Trophoblast cell (in vitro differentiated cells and primary cell): ENCODE measurements around the gene POLR2B.

Experiments
- DNase-seq, 2 donors: peaks; one replicate each; pipeline ENCODE4 v3.0.0-alpha.2; 2016
- H2AFZ ChIP-seq: 2 replicates; pipeline ENCODE4 v1.6.1; 2013; ENCODE audit warnings: low read length, moderate library complexity, mild to moderate bottlenecking; ENCODE audit not compliant: insufficient read depth, poor library complexity
- H2AK5ac ChIP-seq: 2 replicates; pipeline ENCODE4 v1.6.1; 2013; ENCODE audit warnings: mild to moderate bottlenecking, low read length
- H2BK120ac ChIP-seq: 2 replicates; pipeline ENCODE4 v1.6.1; 2013; ENCODE audit warnings: low read length, mild to moderate bottlenecking, moderate library complexity; ENCODE audit not compliant: insufficient read depth, poor library complexity
- H2BK12ac ChIP-seq: 2 replicates; pipeline ENCODE4 v1.6.1; 2013; ENCODE audit warnings: mild to moderate bottlenecking, low read length, moderate library complexity
- H2BK5ac ChIP-seq: 2 replicates; pipeline ENCODE4 v1.6.1; 2013; ENCODE audit warnings: low read length, low read depth, moderate library complexity, mild to moderate bottlenecking; ENCODE audit not compliant: poor library complexity
- H3K14ac ChIP-seq: 2 replicates; pipeline ENCODE4 v1.6.1; 2013; ENCODE audit warnings: mild to moderate bottlenecking, low read length
- H3K18ac ChIP-seq: 2 replicates; pipeline ENCODE4 v1.6.1; 2013; ENCODE audit warnings: mild to moderate bottlenecking, low read length
- H3K23ac ChIP-seq: 2 replicates; pipeline ENCODE4 v1.6.1; 2013; ENCODE audit warnings: low read length
- H3K27ac ChIP-seq: 2 replicates; pipeline ENCODE4 v1.5.1; 2013; ENCODE audit warnings: low read depth, mild to moderate bottlenecking, inconsistent platforms, low read length, moderate library complexity
- H3K27me3 ChIP-seq: 2 replicates; pipeline ENCODE4 v1.6.1; 2013; ENCODE audit warnings: inconsistent platforms, mild to moderate bottlenecking, low read length, moderate library complexity; ENCODE audit not compliant: insufficient read depth
- H3K36me3 ChIP-seq, 2 experiments: 1 replicate in 1 of 2; 2 replicates in 1 of 2; pipeline ENCODE4 v1.6.1; 2013; ENCODE audit warnings: low read length in 2 of 2, mild to moderate bottlenecking in 2 of 2, moderate library complexity in 1 of 2; ENCODE audit not compliant: insufficient read depth in 2 of 2, control insufficient read depth in 1 of 2
- H3K4ac ChIP-seq: 2 replicates; pipeline ENCODE4 v1.6.1; 2013; ENCODE audit warnings: low read depth, mild to moderate bottlenecking, low read length, moderate library complexity
- H3K4me1 ChIP-seq, 2 experiments: 1 replicate in 1 of 2; 2 replicates in 1 of 2; pipeline ENCODE4 v1.6.1; 2013; ENCODE audit warnings: low read length in 2 of 2, mild to moderate bottlenecking in 2 of 2, moderate library complexity in 1 of 2; ENCODE audit not compliant: insufficient read depth in 2 of 2, control insufficient read depth in 1 of 2
- H3K4me2 ChIP-seq: 2 replicates; pipeline ENCODE4 v1.6.1; 2013; ENCODE audit warnings: inconsistent platforms, mild to moderate bottlenecking, low read length, moderate library complexity
- H3K4me3 ChIP-seq: 2 replicates; pipeline ENCODE4 v1.5.1; 2013; ENCODE audit warnings: mild to moderate bottlenecking, low read depth, low read length, inconsistent platforms
- H3K79me1 ChIP-seq: one replicate; pipeline ENCODE4 v1.6.1; 2013; ENCODE audit warnings: low read length
- H3K79me2 ChIP-seq: 2 replicates; pipeline ENCODE4 v1.6.1; 2013; ENCODE audit warnings: low read length, mild to moderate bottlenecking; ENCODE audit not compliant: control insufficient read depth, insufficient read depth, poor library complexity
- H3K9ac ChIP-seq: 2 replicates; pipeline ENCODE4 v1.6.1; 2013; ENCODE audit warnings: mild to moderate bottlenecking, low read length
- H3K9me3 ChIP-seq: 2 replicates; pipeline ENCODE4 v1.6.1; 2013; ENCODE audit warnings: low read depth, mild to moderate bottlenecking, control low read depth, inconsistent platforms, low read length; ENCODE audit not compliant: insufficient read depth
- H4K12ac ChIP-seq: 2 replicates; pipeline ENCODE4 v1.6.1; 2013; ENCODE audit warnings: low read depth, mild to moderate bottlenecking, low read length, moderate library complexity
- H4K8ac ChIP-seq: 2 replicates; pipeline ENCODE4 v1.6.1; 2013; ENCODE audit warnings: low read depth, mild to moderate bottlenecking, low read length, moderate library complexity
- H4K91ac ChIP-seq: one replicate; pipeline ENCODE4 v1.6.1; 2013; ENCODE audit warnings: low read depth, mild to moderate bottlenecking, low read length, moderate library complexity
- WGBS: extraction: QIAGEN DNeasy Blood & Tissue Kit; methylation state at CpG from one replicate; pipeline ENCODE4 v1.1.7; 2013; ENCODE audit warnings: missing lambda C conversion rate; ENCODE audit not compliant: insufficient read length, insufficient coverage; ENCODE audit errors: extremely low coverage; 5-methylcytosine and 5-hydroxymethylcytosine counted together

Gene POLR2B

GRCh38 chr4:56971383-56971782 is 7.3 kb upstream of the POLR2B start:
- H3K27ac ChIP-seq: no peak overlapping the region
- DNase-seq: no peak
- H3K4me3 ChIP-seq: no peak overlapping the region
- no peak overlapping the region for H2AK5ac ChIP-seq
- no peaks in the 10 kb centered on the region for H3K79me1 ChIP-seq
- no peak overlapping the region for H4K8ac ChIP-seq
- H3K9me3 ChIP-seq: no peaks in the 10 kb centered on the region
- no peak overlapping the region for H3K18ac ChIP-seq
- no peak overlapping the region for H4K12ac ChIP-seq
- no peak overlapping the region for H2BK12ac ChIP-seq
- no CpG with 5 or more reads among the region's 2 CpGs for WGBS
- peaks cover 3% of the 10 kb centered on the region for H3K79me2 ChIP-seq
- no peaks in the 10 kb centered on the region for H3K27me3 ChIP-seq
- peaks cover 0 to 5% of the 10 kb centered on the region in 2 experiments for H3K4me1 ChIP-seq
- no peak overlapping the region for H2BK5ac ChIP-seq
- peaks cover 32 to 35% of the 10 kb centered on the region in 2 experiments for H3K36me3 ChIP-seq
- H2BK120ac ChIP-seq: no peak overlapping the region
- no peak overlapping the region for H3K4me2 ChIP-seq
- no peak overlapping the region for H2AFZ ChIP-seq
- no peak overlapping the region for H3K14ac ChIP-seq
- H3K9ac ChIP-seq: no peak overlapping the region
- H4K91ac ChIP-seq: no peak overlapping the region
- H3K23ac ChIP-seq: no peak overlapping the region
- no peak overlapping the region for H3K4ac ChIP-seq

DNA sequence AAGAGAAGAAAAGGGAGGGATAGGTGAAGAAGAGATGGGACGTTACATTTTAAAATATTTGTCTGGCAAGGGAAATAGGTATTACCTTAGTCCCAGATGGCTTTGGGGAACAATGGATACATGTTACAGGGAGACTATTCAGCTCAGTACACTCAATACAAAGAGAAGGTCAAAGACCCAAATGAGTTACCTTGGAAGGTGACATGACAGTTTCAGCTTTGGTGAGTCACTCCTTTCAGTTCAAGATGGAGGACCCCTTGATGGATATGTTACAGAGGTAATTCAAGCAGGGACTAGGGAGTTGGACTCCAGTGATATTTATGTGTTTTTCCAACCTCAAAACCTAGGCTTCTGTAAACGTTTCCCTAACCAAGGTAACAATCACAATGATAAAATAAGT is 6.3 kb upstream of the POLR2B start:
- no peak for DNase-seq
- Histone ChIP-seq H3K4me1 (peaks cover 0 to 5% of the 10 kb centered on the region in 2 experiments), H4K12ac (no peak overlapping the region), H3K14ac (no peak overlapping the region), H3K79me1 (peaks cover 8% of the 10 kb centered on the region), H4K91ac (no peak overlapping the region), H3K36me3 (peaks cover 27 to 30% of the 10 kb centered on the region in 2 experiments), H3K18ac (no peak overlapping the region), H2BK120ac (no peak overlapping the region), H3K4ac (no peak overlapping the region), H3K27me3 (no peaks in the 10 kb centered on the region), H3K9ac (no peak overlapping the region), H2BK5ac (no peak overlapping the region), H2AK5ac (no peak overlapping the region), H2AFZ (no peak overlapping the region), H3K79me2 (peaks cover 12% of the 10 kb centered on the region), H3K23ac (no peak overlapping the region), H2BK12ac (no peak overlapping the region), H3K27ac (no peak overlapping the region), H3K4me3 (no peak overlapping the region), H3K4me2 (no peak overlapping the region), H4K8ac (no peak overlapping the region), H3K9me3 (no peaks in the 10 kb centered on the region)
- no CpG with 5 or more reads among the region's 2 CpGs for WGBS

- no peak overlapping the region for H2BK5ac ChIP-seq
- no peaks in the 10 kb centered on the region for H3K9me3 ChIP-seq
- no peak overlapping the region for H3K4me2 ChIP-seq
- peaks cover 0 to 5% of the 10 kb centered on the region in 2 experiments for H3K4me1 ChIP-seq
- no peak overlapping the region for H2AK5ac ChIP-seq
- H2BK120ac ChIP-seq: no peak overlapping the region
- no peak overlapping the region for H3K18ac ChIP-seq
- DNase-seq: no peak
- no peak overlapping the region for H3K4ac ChIP-seq
- H3K79me1 ChIP-seq: peaks cover 8% of the 10 kb centered on the region
- H4K12ac ChIP-seq: no peak overlapping the region
- H3K14ac ChIP-seq: no peak overlapping the region
- peaks cover 12% of the 10 kb centered on the region for H3K79me2 ChIP-seq
- H3K4me3 ChIP-seq: no peak overlapping the region
- H2AFZ ChIP-seq: no peak overlapping the region
- no peak overlapping the region for H4K91ac ChIP-seq
- no peaks in the 10 kb centered on the region for H3K27me3 ChIP-seq
- no peak overlapping the region for H3K27ac ChIP-seq
- H2BK12ac ChIP-seq: no peak overlapping the region
- no peak overlapping the region for H3K9ac ChIP-seq
- no peak overlapping the region for H3K23ac ChIP-seq
- H4K8ac ChIP-seq: no peak overlapping the region
- peaks cover 26 to 29% of the 10 kb centered on the region in 2 experiments for H3K36me3 ChIP-seq
Observed at GRCh38 chr4:56972809-56973208, 5.9 kb upstream of the POLR2B start.

GRCh38 chr4:56973336-56973735 is 5.4 kb upstream of the POLR2B start:
- no peak overlapping the region for H3K4me3 ChIP-seq
- peaks cover 8% of the 10 kb centered on the region for H3K79me1 ChIP-seq
- no peak overlapping the region for H4K8ac ChIP-seq
- no peak overlapping the region for H3K27ac ChIP-seq
- H2BK12ac ChIP-seq: no peak overlapping the region
- H2AK5ac ChIP-seq: no peak overlapping the region
- H2AFZ ChIP-seq: no peak overlapping the region
- H4K91ac ChIP-seq: no peak overlapping the region
- no peak overlapping the region for H2BK120ac ChIP-seq
- no peak overlapping the region for H3K14ac ChIP-seq
- H3K9me3 ChIP-seq: no peaks in the 10 kb centered on the region
- H3K36me3 ChIP-seq: peaks cover 24 to 27% of the 10 kb centered on the region in 2 experiments
- H3K18ac ChIP-seq: no peak overlapping the region
- WGBS: no CpG with 5 or more reads among the region's 3 CpGs
- H3K23ac ChIP-seq: no peak overlapping the region
- no peak overlapping the region for H3K4ac ChIP-seq
- H3K4me2 ChIP-seq: no peak overlapping the region
- H2BK5ac ChIP-seq: no peak overlapping the region
- no peaks in the 10 kb centered on the region for H3K27me3 ChIP-seq
- no peak overlapping the region for H4K12ac ChIP-seq
- H3K9ac ChIP-seq: no peak overlapping the region
- peaks cover 0 to 5% of the 10 kb centered on the region in 2 experiments for H3K4me1 ChIP-seq
- H3K79me2 ChIP-seq: peaks cover 12% of the 10 kb centered on the region
- no peak for DNase-seq
